CMK (cell line): Measurements from ENCODE around the gene PCP2.

Source experiments
- DNase-seq: peaks from one replicate; pipeline ENCODE4 v3.0.0-alpha.2; 2010; ENCODE audit warnings: low read depth

Gene PCP2

DNA sequence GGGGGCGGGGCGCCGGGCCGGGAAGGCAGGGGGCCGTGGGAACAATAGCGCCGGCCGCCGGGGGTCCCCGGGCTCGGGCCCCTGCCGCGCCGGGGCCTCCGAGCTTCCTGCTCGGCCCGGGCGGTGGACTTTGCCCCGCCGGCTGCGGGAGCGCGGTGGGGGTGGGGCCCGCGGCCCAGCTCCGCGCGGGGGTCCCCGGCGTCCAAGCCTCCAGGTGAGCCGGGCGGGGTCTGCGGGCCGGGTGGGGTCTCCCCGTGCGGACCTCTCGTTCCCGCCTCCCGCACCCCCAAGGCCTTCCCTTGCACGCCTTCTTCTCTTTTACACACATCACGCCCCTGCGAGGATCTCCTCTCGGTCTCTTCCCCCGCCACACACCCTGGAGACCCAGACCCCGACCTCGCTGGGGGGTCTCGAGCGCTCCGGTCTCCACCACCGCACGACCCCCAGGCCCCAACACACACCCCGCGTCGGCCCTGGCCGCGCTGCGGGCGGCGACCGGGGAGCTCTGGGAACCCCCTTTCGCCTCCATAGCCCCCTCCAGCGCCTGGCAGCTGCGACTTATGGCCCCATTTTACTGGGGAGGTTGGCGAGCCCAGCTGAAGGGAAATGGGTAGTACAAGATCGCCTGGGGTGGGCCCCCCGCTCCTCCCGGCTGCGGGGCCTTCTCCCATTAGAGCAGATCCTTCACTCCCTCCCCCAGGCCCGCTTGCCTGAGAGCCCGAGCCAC, 37.1 kb downstream of the PCP2 start:
- DNase-seq: no peak

DNA sequence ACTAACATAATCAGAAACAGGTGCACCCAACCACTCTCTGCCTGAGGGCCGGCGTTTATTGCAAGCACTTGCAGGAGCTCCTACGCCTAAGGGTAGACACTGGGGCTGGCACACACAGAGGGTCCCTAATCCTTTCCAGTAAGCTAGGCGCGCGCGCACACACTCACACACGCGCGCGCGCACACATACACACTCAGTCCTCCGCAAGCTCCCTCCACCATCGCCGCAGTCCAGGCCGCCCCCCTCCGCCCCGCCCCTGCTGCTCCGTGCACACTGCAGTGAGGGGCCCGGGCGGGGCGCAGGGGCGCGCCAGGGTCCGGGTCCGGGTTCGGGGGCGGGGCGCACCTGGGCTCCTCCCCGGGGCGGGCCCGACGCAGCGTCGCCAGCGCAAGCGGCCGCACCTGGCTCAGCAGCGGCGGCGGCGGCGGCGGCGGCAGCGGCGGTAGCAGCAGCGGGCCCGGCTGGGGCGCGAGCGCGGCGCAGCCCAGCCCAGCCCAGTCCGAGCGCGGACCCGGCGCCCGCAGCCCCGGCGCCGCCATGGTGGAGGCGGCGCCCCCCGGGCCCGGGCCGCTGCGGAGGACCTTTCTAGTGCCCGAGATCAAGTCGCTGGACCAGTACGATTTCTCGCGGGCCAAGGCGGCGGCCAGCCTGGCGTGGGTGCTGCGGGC, 37.9 kb downstream of the PCP2 start, which contains the start of gene CAMSAP3:
Gene CAMSAP3, plus strand, starts transcription at position 398 of the 668 bp plus-strand sequence. Its CDS starts 140 bp downstream, at position 538.
- peak; percentile 22 for DNase-seq

- DNase-seq: no peak
Observed at GRCh38 chr19:7590256-7590655, 43.3 kb downstream of the PCP2 start.

- no peak for DNase-seq
Observed at GRCh38 chr19:7589822-7590221, 43.7 kb downstream of the PCP2 start.

DNA sequence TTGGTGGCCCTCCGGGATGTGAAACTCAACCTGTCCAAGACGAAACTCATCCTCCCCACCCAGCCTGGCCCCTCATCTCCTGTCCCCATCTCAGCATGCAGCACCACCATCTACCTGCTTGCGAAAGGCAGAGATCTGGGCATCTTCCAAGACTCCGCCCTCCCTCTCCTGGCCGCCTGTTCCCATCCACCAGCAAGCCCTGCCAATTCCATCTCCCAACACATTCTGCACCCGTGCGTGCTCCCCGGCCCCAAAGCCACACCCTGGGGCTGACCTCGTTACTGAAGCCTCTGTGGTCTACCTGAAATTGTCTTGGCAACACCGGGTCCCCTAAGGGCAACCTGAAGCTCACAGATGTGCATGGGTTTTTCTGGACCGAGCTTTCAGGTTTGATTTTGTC, 51.1 kb downstream of the PCP2 start:
- no peak for DNase-seq
